ENCODE results near the gene TTLL1. TPM values are rescaled to one million over a fixed set of nuclear protein-coding genes. Genes with fewer than 3 reads are reported as not detected.

Gene TTLL1
- total and polyA plus RNA-seq, 7 donors: 1.2 to 4.9 (median 2.2) TPM

- WGBS, 3 donors: 35 to 38% (median 38%) methylated on average over 19 of the region's 19 CpGs
- DNase-seq: peak; percentile 73 to 86
- Histone ChIP-seq H3K27ac (no peak overlapping the region), H3K4me3 (no peak overlapping the region), H3K9me3 (no peaks in the 10 kb centered on the region), H3K27me3 (ENCODE audit: insufficient read depth in 3 of 3, low read length in 2 of 3) (no peaks in the 10 kb centered on the region), H3K36me3 (ENCODE audit: insufficient read depth in 1 of 2, low read depth in 1 of 2) (no peaks in the 10 kb centered on the region), H3K4me1 (no peaks in the 10 kb centered on the region)
- TF ChIP-seq CTCF (IDR thresholded peaks at IDR 0.05): no peak
- intact Hi-C loops (cut with DNase I): no loop called here
- peak; percentile 60 to 80 (median 64) for ATAC-seq
Observed at GRCh38 chr22:43036282-43036829, 52.8 kb downstream of the TTLL1 start.

GRCh38 chr22:43035250-43035649 is 53.9 kb downstream of the TTLL1 start:
- H3K27me3 ChIP-seq (ENCODE audit: insufficient read depth in 3 of 3, low read length in 2 of 3): no peaks in the 10 kb centered on the region
- no peaks in the 10 kb centered on the region for H3K36me3 ChIP-seq (ENCODE audit: insufficient read depth in 1 of 2, low read depth in 1 of 2)
- H3K9me3 ChIP-seq: no peaks in the 10 kb centered on the region
- no peaks in the 10 kb centered on the region for H3K4me1 ChIP-seq
- H3K27ac ChIP-seq: no peak overlapping the region
- intact Hi-C loops (cut with DNase I): no loop called here
- no peak for TF ChIP-seq CTCF (IDR thresholded peaks at IDR 0.05)
- DNase-seq: no peak
- ATAC-seq: no peak
- WGBS, 3 donors: 88 to 89% (median 88%) methylated on average over 7 to 9 of the region's 9 CpGs
- no peak overlapping the region for H3K4me3 ChIP-seq

- Histone ChIP-seq H3K36me3 (ENCODE audit: insufficient read depth in 1 of 2, low read depth in 1 of 2) (no peaks in the 10 kb centered on the region), H3K4me1 (no peaks in the 10 kb centered on the region), H3K27me3 (ENCODE audit: insufficient read depth in 3 of 3, low read length in 2 of 3) (no peaks in the 10 kb centered on the region), H3K4me3 (no peak overlapping the region), H3K9me3 (no peaks in the 10 kb centered on the region), H3K27ac (no peak overlapping the region)
- WGBS, 3 donors: 84 to 100% (median 96%) methylated on average over 3 of the region's 3 CpGs
- no peak for ATAC-seq
- intact Hi-C loops (cut with DNase I): loop anchor here in 1 of 2 donors (5.0 kb wide), 1 partner anchor 164 kb away; no protein-coding TSS in a partner anchor
- no peak for TF ChIP-seq CTCF (IDR thresholded peaks at IDR 0.05)
- no peak for DNase-seq
Observed at GRCh38 chr22:43031617-43032016, 57.6 kb downstream of the TTLL1 start.

- H3K27me3 ChIP-seq (ENCODE audit: insufficient read depth in 3 of 3, low read length in 2 of 3): no peaks in the 10 kb centered on the region
- no peak overlapping the region for H3K4me3 ChIP-seq
- H3K9me3 ChIP-seq: no peaks in the 10 kb centered on the region
- TF ChIP-seq CTCF (IDR thresholded peaks at IDR 0.05): no peak
- intact Hi-C loops (cut with DNase I): loop anchor here in 1 of 2 donors (5.0 kb wide), 1 partner anchor 151 kb away; no protein-coding TSS in a partner anchor
- WGBS, 3 donors: 84 to 91% (median 89%) methylated on average over 6 of the region's 6 CpGs
- no peaks in the 10 kb centered on the region for H3K36me3 ChIP-seq (ENCODE audit: insufficient read depth in 1 of 2, low read depth in 1 of 2)
- H3K4me1 ChIP-seq: peaks cover 4% of the 10 kb centered on the region
- DNase-seq (no peak), ATAC-seq (no peak)
- no peak overlapping the region for H3K27ac ChIP-seq
Observed at GRCh38 chr22:43018615-43019014, 70.6 kb downstream of the TTLL1 start.

All from psoas muscle (tissue), 8 donors.